A549 (cell line): ENCODE data around the gene SDF2L1. TPM values are rescaled to one million over a fixed set of nuclear protein-coding genes. Genes with fewer than 3 reads are reported as not detected.

Experiments
- ATAC-seq, 2 experiments: fragments of 200-7000 bp in 1 of 2; fragments of >200 bp in 1 of 2; cut with Nextera tagmentation in 1 of 2; cut with Tn5 transposase in 1 of 2; 3 replicates each; pipeline versions ENCODE4 v1.8.0 to v1.9.1; 2018 to 2020; ENCODE audit warnings: mild to moderate bottlenecking in 1 of 2, moderate library complexity in 1 of 2
- CTCF ChIA-PET: fragments of 300-600 bp; sonication (Branson Sonifier 250); formaldehyde crosslinking; extraction: SDS; loops from one replicate; lab custom pipeline; 2021; ENCODE audit warnings: antibody characterized with exemption, inconsistent platforms; lab: Yijun Ruan, JAX
- POLR2A ChIA-PET: fragments of 350-600 bp; formaldehyde crosslinking; extraction: SDS; loops from one replicate; lab custom pipeline; 2021; ENCODE audit warnings: antibody characterized with exemption, inconsistent platforms; lab: Yijun Ruan, JAX
- DNase-seq, 2 experiments: peaks; one replicate each; pipeline versions ENCODE4 v3.0.0 to v3.0.0-alpha.2; 2011 to 2016; ENCODE audit warnings: low read depth in 1 of 2, low spot score in 1 of 2
- FAIRE-seq: peaks from 2 replicates; lab custom pipeline; 2011; peaks lifted over from hg19 to GRCh38; lab: Jason Lieb, UNC
- H3K27ac ChIP-seq, 2 experiments: fragments of >200 bp; sonication (Bioruptor Twin); formaldehyde crosslinking; 3 replicates each; pipeline ENCODE4 v1.5.1; 2016 to 2017
- H3K4me1 ChIP-seq: fragments of >200 bp; sonication (Bioruptor Twin); formaldehyde crosslinking; 3 replicates; pipeline ENCODE4 v1.6.1; 2016
- H3K4me2 ChIP-seq: fragments of >200 bp; sonication (Bioruptor Twin); formaldehyde crosslinking; 3 replicates; pipeline ENCODE4 v1.6.1; 2016
- H3K4me3 ChIP-seq: fragments of >200 bp; sonication (Bioruptor Twin); formaldehyde crosslinking; 3 replicates; pipeline ENCODE4 v1.5.1; 2016
- H3K9me3 ChIP-seq: fragments of >200 bp; sonication (Bioruptor Twin); formaldehyde crosslinking; 3 replicates; pipeline ENCODE4 v1.6.1; 2016
- ATOH8 ChIP-seq: fragments of 250-450 bp; sonication (Bioruptor Pico); IDR thresholded peaks from 2 replicates; pipeline ENCODE4 v1.5.0; 2020; ENCODE audit warnings: low read depth, mild to moderate bottlenecking, moderate library complexity
- BCL3 ChIP-seq: fragments of >200 bp; sonication (Bioruptor Twin); formaldehyde crosslinking; IDR thresholded peaks from 3 replicates; pipeline ENCODE4 v1.6.1; 2016
- BHLHE40 ChIP-seq: IDR thresholded peaks from 2 replicates; pipeline ENCODE4 v1.6.1; 2012; ENCODE audit warnings: low read depth, low read length, inconsistent platforms
- CHD4 ChIP-seq: fragments of 200-600 bp; sonication (generic); IDR thresholded peaks from 2 replicates; pipeline ENCODE4 v1.6.1; 2016; ENCODE audit warnings: antibody characterized with exemption, mild to moderate bottlenecking, borderline replicate concordance
- CTCF ChIP-seq: fragments of >200 bp; sonication (Bioruptor Twin); formaldehyde crosslinking; IDR thresholded peaks from 3 replicates; pipeline ENCODE4 v1.5.1; 2016
- E2F6 ChIP-seq: IDR thresholded peaks from 2 replicates; pipeline ENCODE4 v1.6.1; 2012; ENCODE audit warnings: low read depth, borderline replicate concordance
- EP300 ChIP-seq, 2 experiments: fragments of >200 bp; sonication (Bioruptor Twin); formaldehyde crosslinking; IDR thresholded peaks; 2 replicates in 1 of 2; 3 replicates in 1 of 2; pipeline ENCODE4 v1.6.1; 2016 to 2017
- ESRRA ChIP-seq: fragments of 150-350 bp; IDR thresholded peaks from 2 replicates; pipeline ENCODE4 v1.6.1; 2014; ENCODE audit warnings: mild to moderate bottlenecking, low read length, borderline replicate concordance
- FOSB ChIP-seq: fragments of 250-450 bp; sonication (Bioruptor Pico); IDR thresholded peaks from 2 replicates; pipeline ENCODE4 v1.5.0; 2020; ENCODE audit warnings: mild to moderate bottlenecking, moderate library complexity
- FOSL2 ChIP-seq, 2 experiments: fragments of 450-650 bp in 1 of 2; fragments of >200 bp in 1 of 2; sonication (Bioruptor Twin) in 1 of 2; formaldehyde crosslinking; IDR thresholded peaks; 2 replicates each; pipeline versions ENCODE4 v1.5.0 to v1.6.1; 2016 to 2020; ENCODE audit warnings: mild to moderate bottlenecking in 1 of 2, moderate library complexity in 1 of 2
- GATA3 ChIP-seq: IDR thresholded peaks from 2 replicates; pipeline ENCODE4 v1.6.1; 2012; ENCODE audit warnings: borderline replicate concordance
- HEYL ChIP-seq: fragments of 250-450 bp; sonication (Bioruptor Pico); IDR thresholded peaks from 2 replicates; pipeline ENCODE4 v1.8.0; 2021; ENCODE audit warnings: mild to moderate bottlenecking, moderate library complexity
- HOXB5 ChIP-seq: fragments of 250-450 bp; sonication (Bioruptor Pico); IDR thresholded peaks from 2 replicates; pipeline ENCODE4 v1.5.0; 2020; ENCODE audit warnings: mild to moderate bottlenecking, moderate library complexity
- JUN ChIP-seq, 2 experiments: fragments of >200 bp; sonication (Bioruptor Twin); formaldehyde crosslinking; IDR thresholded peaks; 2 replicates in 1 of 2; 3 replicates in 1 of 2; pipeline ENCODE4 v1.6.1; 2016 to 2017
- JUNB ChIP-seq: fragments of >200 bp; sonication (Bioruptor Twin); formaldehyde crosslinking; IDR thresholded peaks from 2 replicates; pipeline ENCODE4 v1.6.1; 2016
- KDM1A ChIP-seq: fragments of 200-600 bp; sonication (generic); IDR thresholded peaks from 2 replicates; pipeline ENCODE4 v1.6.1; 2016; ENCODE audit warnings: low read depth, mild to moderate bottlenecking
- MAX ChIP-seq: IDR thresholded peaks from 2 replicates; pipeline ENCODE4 v1.6.1; 2012
- NPAS2 ChIP-seq: fragments of 250-450 bp; sonication (Bioruptor Pico); IDR thresholded peaks from 2 replicates; pipeline ENCODE4 v1.8.0; 2022; ENCODE audit warnings: mild to moderate bottlenecking, moderate library complexity, borderline replicate concordance
- NR3C1 ChIP-seq: fragments of >200 bp; sonication (Bioruptor Twin); formaldehyde crosslinking; IDR thresholded peaks from 3 replicates; pipeline ENCODE4 v1.6.1; 2017
- PBX3 ChIP-seq: IDR thresholded peaks from 2 replicates; pipeline ENCODE4 v1.6.1; 2012
- PHF8 ChIP-seq: fragments of 200-600 bp; sonication (generic); IDR thresholded peaks from 2 replicates; pipeline ENCODE4 v1.6.1; 2016; ENCODE audit warnings: low read depth, mild to moderate bottlenecking, antibody characterized with exemption, moderate library complexity, borderline replicate concordance
- POLR2A ChIP-seq: IDR thresholded peaks from 2 replicates; pipeline ENCODE4 v1.6.1; 2012; ENCODE audit warnings: mild to moderate bottlenecking, low read length
- RAD21 ChIP-seq, 2 experiments: fragments of >200 bp in 1 of 2; sonication (Bioruptor Twin) in 1 of 2; formaldehyde crosslinking in 1 of 2; IDR thresholded peaks in 1 of 2; conservative IDR thresholded peaks in 1 of 2; 2 replicates in 1 of 2; 3 replicates in 1 of 2; pipeline ENCODE4 v1.6.1; 2012 to 2018; ENCODE audit warnings: inconsistent platforms in 1 of 2
- RCOR1 ChIP-seq: fragments of 150-350 bp; IDR thresholded peaks from 2 replicates; pipeline ENCODE4 v1.6.1; 2014; ENCODE audit warnings: antibody characterized with exemption, low read length, low read depth
- REST ChIP-seq: fragments of 200-600 bp; sonication (generic); IDR thresholded peaks from 2 replicates; pipeline ENCODE4 v1.6.1; 2016; ENCODE audit warnings: antibody characterized with exemption, mild to moderate bottlenecking, moderate library complexity
- SMC3 ChIP-seq: fragments of >200 bp; sonication (Bioruptor Twin); formaldehyde crosslinking; IDR thresholded peaks from 3 replicates; pipeline ENCODE4 v1.6.1; 2018; ENCODE audit warnings: inconsistent platforms
- TFCP2L1 ChIP-seq: fragments of 250-450 bp; sonication (Bioruptor Pico); IDR thresholded peaks from 2 replicates; pipeline ENCODE4 v1.5.0; 2021; ENCODE audit warnings: mild to moderate bottlenecking
- ZFP36 ChIP-seq: fragments of 450-650 bp; IDR thresholded peaks from 2 replicates; pipeline ENCODE4 v1.6.1; 2014; ENCODE audit warnings: borderline replicate concordance; ENCODE audit not compliant: partially characterized antibody
- ZNF302 ChIP-seq: fragments of 250-450 bp; sonication (Bioruptor Pico); IDR thresholded peaks from 2 replicates; pipeline ENCODE4 v1.9.0; 2021; ENCODE audit warnings: inconsistent platforms, mild to moderate bottlenecking, moderate library complexity
- ZSCAN20 ChIP-seq: fragments of 250-450 bp; sonication (Bioruptor Pico); IDR thresholded peaks from 2 replicates; pipeline ENCODE4 v1.8.0; 2022; ENCODE audit warnings: mild to moderate bottlenecking, moderate library complexity
- WGBS: methylation state at CpG from one replicate; pipeline ENCODE4 v1.1.6; 2017; ENCODE audit errors: missing lambda C conversion rate; 5-methylcytosine and 5-hydroxymethylcytosine counted together
- polyA plus RNA-seq, 4 experiments: library from polyadenylated mRNA; depleted of rRNA in 3 of 4; stranded (reverse); fragments of >200 nt; fragmentation: RNase III in 1 of 4; extraction: RNeasy Plus Mini Kit Qiagen cat#74134 plus additional on column Dnase treatment in 1 of 4; gene quantifications; 2 replicates in 3 of 4; 3 replicates in 1 of 4; pipeline ENCODE4 v1.2.3, GENCODE V29; 2011 to 2017

SDF2L1 gene
- polyA plus RNA-seq, 2 of the 4 experiments (the other 2 are of a cell fraction), result 13.7 to 41.9 TPM

GRCh38 chr22:21646608-21647590, 4.8 kb downstream of the SDF2L1 start:
- POLR2A ChIA-PET, result interaction anchor here (1.1 kb wide), 1 partner anchor 18 kb away, joined by 3 read pairs; no protein-coding TSS in a partner anchor
- FAIRE-seq, result no peak
- ATAC-seq, result peak; percentile 25 to 48; a peak in 4 of 6 replicates
- DNase-seq, result peak; percentile 72 to 77
- WGBS, result 33% methylated on average over 11 of the region's 14 CpGs
- Histone ChIP-seq H3K4me3 (no peak overlapping the region), H3K4me2 (no peak overlapping the region), H3K4me1 (peaks cover 6% of the 10 kb centered on the region; the same call in 2 of the 3 replicates), H3K9me3 (no peaks in the 10 kb centered on the region), H3K27ac (no peak overlapping the region)
- CTCF ChIA-PET, result interaction anchor here (0.7 to 4.1 kb wide), 19 partner anchors 8 to 761 kb away, joined by 3 to 35 read pairs (median 4); partner anchors contain the start of genes CCDC116 and YDJC
- TF ChIP-seq BHLHE40 (no peak), ZSCAN20 (CRISPR knock-in tag) (no peak), ZNF302 (CRISPR knock-in tag) (no peak), RAD21 (conservative IDR thresholded peaks at IDR 0.05 in 1 of 2, IDR thresholded peaks at IDR 0.05 in 1 of 2) (peak; percentile 74 to 84), ZFP36 (peak; percentile 74), CHD4 (no peak), HEYL (CRISPR knock-in tag) (no peak), HOXB5 (CRISPR knock-in tag) (no peak), FOSB (CRISPR knock-in tag) (no peak), JUNB (no peak), FOSL2 (IDR thresholded peaks at IDR 0.05) (no peak), FOSL2 (CRISPR knock-in tag; IDR thresholded peaks at IDR 0.05) (no peak), JUN (IDR thresholded peaks at IDR 0.05) (no peak), GATA3 (no peak), SMC3 (peak; percentile 37; the same call in 1 of the 3 replicates), ATOH8 (CRISPR knock-in tag) (no peak), BCL3 (no peak), ESRRA (no peak), EP300 (IDR thresholded peaks at IDR 0.05) (no peak), CTCF (peak; percentile 65), E2F6 (no peak), TFCP2L1 (no peak), NR3C1 (no peak), NPAS2 (CRISPR knock-in tag) (no peak), KDM1A (no peak), REST (no peak), PBX3 (no peak), MAX (no peak), RCOR1 (no peak), POLR2A (no peak), PHF8 (no peak)
